ENCODE measurements around the gene SLC25A53.

SLC25A53 gene

GRCh38 chrX:104165894-104166734, 9.3 kb upstream of the SLC25A53 start, which contains the start of gene FAM199X:
FAM199X (plus strand) TSS chrX:104166453; CDS start chrX:104166786, 333 bp downstream.
- Mint-ChIP-seq H3K4me1 (ENCODE audit: low read depth) (peaks cover 52% of the 10 kb centered on the region), H3K9me3 (no peaks in the 10 kb centered on the region), H3K27ac (peak within 1 kb of the TSS; percentile 85), H3K4me3 (peak within 1 kb of the TSS; percentile 81), H3K27me3 (no peaks in the 10 kb centered on the region), H3K36me3 (ENCODE audit: low read depth) (peaks cover 19% of the 10 kb centered on the region)
- intact Hi-C loops (cut with micrococcal nuclease), result loop anchor here (1.0 kb wide), 1 partner anchor 10 kb away; no protein-coding TSS in a partner anchor

GRCh38 chrX:104151037-104151436, 5.8 kb downstream of the SLC25A53 start:
- Mint-ChIP-seq H3K27me3 (no peaks in the 10 kb centered on the region), H3K36me3 (ENCODE audit: low read depth) (peaks cover 13% of the 10 kb centered on the region), H3K27ac (no peak overlapping the region), H3K9me3 (no peaks in the 10 kb centered on the region), H3K4me3 (no peak overlapping the region), H3K4me1 (ENCODE audit: low read depth) (peaks cover 16% of the 10 kb centered on the region)
- intact Hi-C loops (cut with micrococcal nuclease), result loop anchor here (10.0 kb wide), 1 partner anchor 466 kb away; the partner anchor contains the start of gene MORF4L2

GRCh38 chrX:104141087-104141760, 15.6 kb downstream of the SLC25A53 start:
- no peak overlapping the region for H3K4me3 Mint-ChIP-seq
- H3K4me1 Mint-ChIP-seq (ENCODE audit: low read depth), result peaks cover 14% of the 10 kb centered on the region
- H3K27ac Mint-ChIP-seq, result no peak overlapping the region
- H3K36me3 Mint-ChIP-seq (ENCODE audit: low read depth), result peaks cover 28% of the 10 kb centered on the region
- intact Hi-C loops (cut with micrococcal nuclease), result no loop called here
- H3K9me3 Mint-ChIP-seq, result no peaks in the 10 kb centered on the region
- no peaks in the 10 kb centered on the region for H3K27me3 Mint-ChIP-seq

- H3K4me3 Mint-ChIP-seq, result no peak overlapping the region
- intact Hi-C loops (cut with micrococcal nuclease), result loop anchor here (2.0 kb wide), 2 partner anchors 39 to 293 kb away; no protein-coding TSS in a partner anchor
- H3K4me1 Mint-ChIP-seq (ENCODE audit: low read depth), result peaks cover 12% of the 10 kb centered on the region
- no peaks in the 10 kb centered on the region for H3K9me3 Mint-ChIP-seq
- H3K27ac Mint-ChIP-seq, result no peak overlapping the region
- no peaks in the 10 kb centered on the region for H3K27me3 Mint-ChIP-seq
- H3K36me3 Mint-ChIP-seq (ENCODE audit: low read depth), result peaks cover 17% of the 10 kb centered on the region
Observed at GRCh38 chrX:104137496-104137895, 19.3 kb downstream of the SLC25A53 start.

- H3K27ac Mint-ChIP-seq, result no peak overlapping the region
- H3K9me3 Mint-ChIP-seq, result no peaks in the 10 kb centered on the region
- peaks cover 21% of the 10 kb centered on the region for H3K36me3 Mint-ChIP-seq (ENCODE audit: low read depth)
- H3K4me1 Mint-ChIP-seq (ENCODE audit: low read depth), result peaks cover 12% of the 10 kb centered on the region
- H3K27me3 Mint-ChIP-seq, result no peaks in the 10 kb centered on the region
- intact Hi-C loops (cut with micrococcal nuclease), result loop anchor here (2.0 kb wide), 2 partner anchors 38 to 292 kb away; no protein-coding TSS in a partner anchor
- H3K4me3 Mint-ChIP-seq, result peak overlapping the region; percentile 4
Observed at GRCh38 chrX:104136241-104137019, 20.4 kb downstream of the SLC25A53 start.

GRCh38 chrX:104135677-104136076, 21.1 kb downstream of the SLC25A53 start:
- peaks cover 29% of the 10 kb centered on the region for H3K36me3 Mint-ChIP-seq (ENCODE audit: low read depth)
- H3K4me3 Mint-ChIP-seq, result no peak overlapping the region
- intact Hi-C loops (cut with micrococcal nuclease), result loop anchor here (2.0 kb wide), 2 partner anchors 37 to 291 kb away; no protein-coding TSS in a partner anchor
- no peaks in the 10 kb centered on the region for H3K27me3 Mint-ChIP-seq
- no peaks in the 10 kb centered on the region for H3K9me3 Mint-ChIP-seq
- H3K4me1 Mint-ChIP-seq (ENCODE audit: low read depth), result peaks cover 12% of the 10 kb centered on the region
- H3K27ac Mint-ChIP-seq, result no peak overlapping the region

GRCh38 chrX:104134583-104135261, 22.1 kb downstream of the SLC25A53 start:
- peaks cover 37% of the 10 kb centered on the region for H3K36me3 Mint-ChIP-seq (ENCODE audit: low read depth)
- peaks cover 12% of the 10 kb centered on the region for H3K4me1 Mint-ChIP-seq (ENCODE audit: low read depth)
- intact Hi-C loops (cut with micrococcal nuclease), result no loop called here
- H3K27me3 Mint-ChIP-seq, result no peaks in the 10 kb centered on the region
- H3K9me3 Mint-ChIP-seq, result no peaks in the 10 kb centered on the region
- H3K4me3 Mint-ChIP-seq, result no peak overlapping the region
- H3K27ac Mint-ChIP-seq, result no peak overlapping the region

GRCh38 chrX:104130808-104131207, 26.0 kb downstream of the SLC25A53 start:
- intact Hi-C loops (cut with micrococcal nuclease), result no loop called here
- H3K27ac Mint-ChIP-seq, result no peak overlapping the region
- H3K27me3 Mint-ChIP-seq, result no peaks in the 10 kb centered on the region
- H3K4me3 Mint-ChIP-seq, result no peak overlapping the region
- no peaks in the 10 kb centered on the region for H3K9me3 Mint-ChIP-seq
- peaks cover 12% of the 10 kb centered on the region for H3K4me1 Mint-ChIP-seq (ENCODE audit: low read depth)
- peaks cover 40% of the 10 kb centered on the region for H3K36me3 Mint-ChIP-seq (ENCODE audit: low read depth)

GRCh38 chrX:104126856-104127255, 30.0 kb downstream of the SLC25A53 start:
- Mint-ChIP-seq H3K36me3 (ENCODE audit: low read depth) (peaks cover 39% of the 10 kb centered on the region), H3K27ac (no peak overlapping the region), H3K4me3 (no peak overlapping the region), H3K27me3 (no peaks in the 10 kb centered on the region), H3K4me1 (ENCODE audit: low read depth) (no peaks in the 10 kb centered on the region), H3K9me3 (no peaks in the 10 kb centered on the region)
- intact Hi-C loops (cut with micrococcal nuclease), result no loop called here

GRCh38 chrX:104122829-104123228, 34.0 kb downstream of the SLC25A53 start:
- no peaks in the 10 kb centered on the region for H3K9me3 Mint-ChIP-seq
- intact Hi-C loops (cut with micrococcal nuclease), result no loop called here
- no peak overlapping the region for H3K4me3 Mint-ChIP-seq
- peaks cover 8% of the 10 kb centered on the region for H3K36me3 Mint-ChIP-seq (ENCODE audit: low read depth)
- no peak overlapping the region for H3K27ac Mint-ChIP-seq
- H3K4me1 Mint-ChIP-seq (ENCODE audit: low read depth), result no peaks in the 10 kb centered on the region
- peaks cover 1% of the 10 kb centered on the region for H3K27me3 Mint-ChIP-seq

- Mint-ChIP-seq H3K36me3 (ENCODE audit: low read depth) (no peaks in the 10 kb centered on the region), H3K27me3 (peaks cover 11% of the 10 kb centered on the region), H3K9me3 (no peaks in the 10 kb centered on the region), H3K4me1 (ENCODE audit: low read depth) (no peaks in the 10 kb centered on the region), H3K27ac (no peak overlapping the region), H3K4me3 (no peak overlapping the region)
- intact Hi-C loops (cut with micrococcal nuclease), result no loop called here
Observed at GRCh38 chrX:104118765-104119164, 38.0 kb downstream of the SLC25A53 start.

GRCh38 chrX:104117759-104118158, 39.0 kb downstream of the SLC25A53 start:
- intact Hi-C loops (cut with micrococcal nuclease), result no loop called here
- Mint-ChIP-seq H3K4me3 (no peak overlapping the region), H3K36me3 (ENCODE audit: low read depth) (no peaks in the 10 kb centered on the region), H3K27ac (no peak overlapping the region), H3K4me1 (ENCODE audit: low read depth) (peaks cover 6% of the 10 kb centered on the region), H3K9me3 (no peaks in the 10 kb centered on the region), H3K27me3 (peaks cover 20% of the 10 kb centered on the region)
